Measurements from ENCODE around the gene RIMS1.

The RIMS1 gene

GRCh38 chr6:71887744-71888230 is 1.4 kb downstream of the RIMS1 start:
- no peak for TF ChIP-seq CTCF (conservative IDR thresholded peaks at IDR 0.05)
- no peak overlapping the region for H3K27ac ChIP-seq

- no peak overlapping the region for H3K27ac ChIP-seq
- TF ChIP-seq CTCF (conservative IDR thresholded peaks at IDR 0.05) = no peak
These were observed 2.5 kb downstream of the RIMS1 start for GRCh38 chr6:71888756-71889340.

- H3K27ac ChIP-seq = no peak overlapping the region
- no peak for TF ChIP-seq CTCF (conservative IDR thresholded peaks at IDR 0.05)
These were observed 3.0 kb downstream of the RIMS1 start for GRCh38 chr6:71889366-71889765.

GRCh38 chr6:71892641-71893040 is 6.3 kb downstream of the RIMS1 start:
- no peak for TF ChIP-seq CTCF (conservative IDR thresholded peaks at IDR 0.05)
- H3K27ac ChIP-seq = no peak overlapping the region

GRCh38 chr6:71900642-71901041 is 14.3 kb downstream of the RIMS1 start:
- no peak for TF ChIP-seq CTCF (conservative IDR thresholded peaks at IDR 0.05)
- H3K27ac ChIP-seq = no peak overlapping the region

- TF ChIP-seq CTCF (conservative IDR thresholded peaks at IDR 0.05) = no peak
- H3K27ac ChIP-seq = no peak overlapping the region
These were observed 15.9 kb downstream of the RIMS1 start for GRCh38 chr6:71902261-71902660.

GRCh38 chr6:71906813-71907212 is 20.5 kb downstream of the RIMS1 start:
- TF ChIP-seq CTCF (conservative IDR thresholded peaks at IDR 0.05) = no peak
- no peak overlapping the region for H3K27ac ChIP-seq

Measured in VCaP (cell line).